UCSD-AML1 (cell line): ENCODE data around the gene GAB2.
"Not testable (repeated sequence)": the region's sequence is repeated elsewhere in the genome, so short reads cannot be mapped to it uniquely, and the experiment has no call there.

Experiments
- DNase-seq: peaks from one replicate; lab custom pipeline; 2025; ENCODE audit not compliant: unreplicated experiment; lab: John Stamatoyannopoulos, UW

GAB2 gene

GRCh38 chr11:78417175-78417887 is at the start of gene GAB2:
Gene GAB2, minus strand, starts transcription at chr11:78417820. Its CDS starts 100 bp downstream, at chr11:78417720.
- DNase-seq, result no peak

DNA sequence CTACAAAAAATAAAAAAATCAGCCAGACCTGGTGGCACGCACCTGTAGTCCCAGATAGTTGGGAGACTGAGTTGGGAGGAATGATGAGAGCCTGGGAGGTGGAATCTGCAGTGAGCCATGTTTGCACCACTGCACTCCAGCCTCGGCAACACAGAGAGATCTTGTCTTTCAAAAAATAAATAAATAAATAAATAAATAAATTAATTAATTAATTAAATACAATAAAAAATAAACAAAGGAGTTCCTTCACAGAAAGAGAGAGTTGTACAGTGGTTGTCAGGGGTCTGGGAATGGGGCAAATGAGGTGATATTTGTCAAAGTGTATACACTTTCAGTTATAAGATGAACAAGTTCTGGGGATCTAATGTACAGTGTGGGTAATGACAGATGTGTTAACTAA is 49.8 kb upstream of the GAB2 start:
- no peak for DNase-seq

- DNase-seq, result no peak
Observed at GRCh38 chr11:78465169-78465942, 47.7 kb upstream of the GAB2 start.

DNA sequence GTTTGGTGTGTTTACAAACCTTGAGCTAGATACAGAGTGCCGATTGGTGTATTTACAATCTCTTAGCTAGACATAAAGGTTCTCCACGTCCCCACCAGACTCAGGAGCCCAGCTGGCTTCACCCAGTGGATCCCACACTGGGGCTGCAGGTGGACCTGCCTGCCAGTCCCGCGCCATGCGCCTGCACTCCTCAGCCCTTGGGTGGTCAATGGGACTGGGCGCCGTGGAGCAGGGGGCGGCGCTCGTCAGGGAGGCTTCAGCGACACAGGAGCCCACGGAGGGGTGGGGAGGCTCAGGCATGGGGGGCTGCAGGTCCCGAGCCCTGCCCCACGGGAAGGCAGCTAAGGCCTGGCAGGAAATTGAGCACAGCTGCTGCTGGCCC is 47.2 kb upstream of the GAB2 start:
- not testable (repeated sequence) for DNase-seq

GRCh38 chr11:78460471-78460870 is 42.9 kb upstream of the GAB2 start:
- no peak for DNase-seq

GRCh38 chr11:78459738-78460137 is 42.1 kb upstream of the GAB2 start:
- DNase-seq, result no peak

DNA sequence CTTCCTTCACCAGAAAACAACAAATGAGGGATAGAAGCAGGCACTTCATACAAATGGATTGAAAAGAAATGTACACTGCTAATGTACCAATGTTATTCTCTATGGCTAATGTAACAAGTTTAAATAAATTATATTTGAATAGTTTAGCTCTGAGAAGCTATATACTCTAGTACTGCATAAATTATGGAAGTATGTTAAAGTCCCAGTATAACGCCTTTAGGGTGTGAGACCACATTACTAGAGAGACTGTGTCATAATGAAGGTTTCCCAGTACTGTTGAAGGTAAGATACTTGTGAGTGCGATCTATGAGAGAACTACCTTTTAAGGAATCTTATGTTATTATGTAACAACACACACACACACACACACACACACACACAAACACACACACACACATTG is 39.8 kb upstream of the GAB2 start:
- no peak for DNase-seq

GRCh38 chr11:78453140-78453935 is 35.7 kb upstream of the GAB2 start:
- no peak for DNase-seq

DNA sequence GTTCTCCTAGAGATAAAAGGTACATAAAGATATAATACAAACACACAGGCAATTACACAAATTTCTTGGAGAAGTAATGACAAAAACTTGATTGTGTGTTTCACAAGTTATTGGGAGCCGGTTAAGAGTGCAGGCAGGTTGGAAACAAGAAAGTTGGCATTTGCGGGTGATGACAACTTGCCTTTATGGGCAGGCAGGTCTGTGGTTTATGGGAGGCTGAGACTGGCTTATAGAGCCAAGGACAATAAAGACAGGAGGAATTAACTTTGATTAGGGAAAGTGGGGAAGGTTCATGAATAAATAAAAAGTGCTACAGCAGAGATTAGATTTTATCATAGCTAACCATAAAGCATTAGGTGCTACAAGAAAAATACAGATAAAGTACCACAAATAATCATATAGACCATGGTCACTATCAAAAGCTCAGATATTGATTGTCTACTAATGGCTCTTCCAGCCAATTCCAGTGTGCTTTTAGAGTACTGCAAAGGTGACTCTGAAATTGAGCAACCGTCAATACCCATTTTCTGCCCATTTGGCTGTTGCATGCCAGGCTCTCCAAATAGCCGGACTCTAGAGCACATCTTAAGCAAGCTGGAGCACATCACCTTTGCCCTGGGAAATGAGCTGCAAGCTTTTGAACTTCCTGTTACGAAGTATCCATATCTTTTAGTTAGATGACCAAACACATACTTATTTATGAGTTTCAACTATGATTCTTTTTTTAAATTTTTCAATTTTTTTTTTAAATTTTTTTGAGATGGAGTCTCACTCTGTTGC is 33.9 kb upstream of the GAB2 start:
- DNase-seq, result no peak

GRCh38 chr11:78450866-78451265 is 33.2 kb upstream of the GAB2 start:
- DNase-seq, result no peak

DNA sequence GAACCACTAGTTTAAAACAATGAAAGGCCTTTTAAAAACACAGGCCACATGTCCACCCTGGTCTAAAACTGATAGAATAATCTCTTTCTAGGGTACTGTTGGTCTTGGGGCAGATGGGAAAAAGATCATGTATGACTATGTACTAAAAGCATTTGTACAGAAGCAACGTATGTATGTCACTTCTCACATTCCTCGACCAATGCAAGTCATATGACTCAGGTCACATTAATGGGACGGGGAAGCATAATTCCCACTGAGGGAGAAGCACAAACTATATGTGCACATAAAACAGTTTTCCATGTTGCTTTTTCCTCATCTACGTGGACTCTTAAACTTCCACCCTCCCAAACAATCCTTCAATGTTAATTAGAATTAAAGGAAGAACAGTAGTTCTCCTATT is 32.2 kb upstream of the GAB2 start:
- DNase-seq, result no peak

- no peak for DNase-seq
Observed at GRCh38 chr11:78446210-78446609, 28.6 kb upstream of the GAB2 start.

- no peak for DNase-seq
Observed at GRCh38 chr11:78444726-78445125, 27.1 kb upstream of the GAB2 start.

DNA sequence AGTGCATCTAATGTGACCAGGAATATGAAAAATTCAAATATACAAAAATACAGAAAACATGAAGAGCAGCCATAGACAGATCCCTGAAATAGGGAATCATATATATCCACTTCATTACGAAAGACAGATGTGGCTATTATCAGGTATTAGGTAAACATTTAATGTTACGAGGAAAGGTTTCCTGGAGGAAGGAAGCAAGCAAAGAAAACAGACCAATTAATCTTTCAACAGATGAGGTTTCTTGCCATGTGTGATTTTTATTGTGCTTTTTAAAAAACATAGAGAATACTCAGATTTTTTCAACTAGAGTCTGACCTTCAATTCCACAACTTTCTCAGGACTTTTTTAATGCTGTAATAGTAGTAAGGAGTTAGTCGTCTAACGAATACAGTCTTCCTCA is 24.3 kb upstream of the GAB2 start:
- no peak for DNase-seq

DNA sequence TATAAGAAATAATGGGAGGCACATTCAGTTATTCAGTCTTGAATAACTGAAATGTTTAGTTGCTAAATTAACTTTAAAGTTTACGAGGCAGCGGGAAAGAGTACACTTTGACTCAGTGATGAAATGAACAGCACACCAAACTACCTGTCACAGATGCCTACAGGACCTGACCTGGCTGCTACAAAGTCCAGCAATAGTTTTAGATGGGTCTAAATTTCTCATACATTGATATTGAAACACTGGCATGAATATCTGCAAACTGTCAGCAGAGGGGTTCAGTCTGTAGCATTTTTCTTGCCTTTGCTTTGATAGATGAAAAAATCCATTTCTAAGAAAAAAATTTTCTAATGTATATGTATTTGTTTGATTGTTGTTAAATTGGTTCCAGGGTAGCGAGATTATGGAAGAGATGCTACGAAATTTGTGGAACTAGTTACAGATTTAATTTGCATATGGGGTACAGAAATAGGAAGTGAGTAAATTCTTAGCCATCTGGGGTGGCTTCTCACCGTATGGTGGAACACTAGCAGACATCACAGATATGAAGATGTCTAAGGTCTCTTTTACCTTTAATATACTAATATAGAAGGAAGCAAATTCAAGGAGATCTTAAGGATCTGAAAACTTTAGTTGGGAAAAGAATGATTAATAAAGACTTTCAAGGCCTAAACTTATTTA is 20.8 kb upstream of the GAB2 start:
- no peak for DNase-seq

DNA sequence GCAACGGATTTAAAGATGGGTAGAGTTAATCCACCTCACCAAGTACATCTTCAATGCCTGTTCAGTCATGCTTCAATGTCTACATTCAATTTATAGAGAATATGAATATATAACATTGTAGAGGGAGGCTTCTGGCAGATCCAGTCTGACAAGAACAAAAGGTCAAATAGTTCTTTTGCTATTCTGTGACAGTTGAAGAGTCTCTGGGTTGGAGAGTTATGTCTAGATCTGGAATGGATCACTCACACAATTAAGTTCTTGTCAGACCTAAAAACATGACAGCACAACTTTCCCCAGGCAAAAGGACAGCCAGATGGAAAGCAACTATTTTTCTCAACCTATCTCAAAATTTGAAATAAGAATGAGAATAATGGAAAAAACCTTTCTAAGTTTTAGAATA is 15.3 kb upstream of the GAB2 start:
- no peak for DNase-seq

DNA sequence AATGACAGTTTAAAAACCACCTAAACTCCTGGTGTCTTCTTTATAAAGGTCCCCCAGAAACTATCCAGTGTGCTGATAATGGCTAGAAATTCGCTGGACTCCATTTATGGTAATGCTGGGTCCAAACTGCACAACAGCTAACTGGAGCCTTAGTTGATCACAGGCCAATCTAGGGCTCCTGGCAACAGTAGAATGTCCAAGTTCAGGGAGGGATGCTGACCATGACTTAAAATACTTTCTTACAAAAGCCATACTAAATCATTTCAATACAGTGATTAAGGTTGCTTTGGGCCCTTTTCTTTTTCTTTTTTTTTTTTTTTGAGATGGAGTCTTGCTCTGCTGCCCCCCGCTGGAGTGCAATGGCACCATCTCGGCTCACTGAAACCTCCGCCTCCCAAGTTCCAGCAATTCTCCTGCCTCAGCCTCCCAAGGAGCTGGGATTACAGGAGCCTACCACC is 14.5 kb upstream of the GAB2 start:
- no peak for DNase-seq

DNA sequence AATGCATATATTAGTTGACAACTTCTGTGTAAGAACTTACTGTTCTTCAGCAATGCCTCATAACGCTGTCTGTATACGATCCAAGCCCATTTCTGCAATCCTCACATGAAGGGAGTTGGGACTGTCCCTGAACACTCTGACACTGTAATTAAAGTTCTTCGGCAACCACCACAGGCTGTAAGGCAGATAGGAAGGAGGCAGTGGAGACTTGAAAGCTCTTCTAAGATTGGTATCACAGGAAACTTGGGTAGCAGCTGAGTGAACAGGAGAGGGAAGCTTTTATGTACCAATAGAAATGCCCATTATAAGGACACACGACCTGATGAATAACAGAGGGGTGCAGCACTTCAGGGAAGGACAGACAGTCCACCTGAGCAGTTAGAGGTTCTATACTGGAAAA is 12.0 kb upstream of the GAB2 start:
- no peak for DNase-seq

DNA sequence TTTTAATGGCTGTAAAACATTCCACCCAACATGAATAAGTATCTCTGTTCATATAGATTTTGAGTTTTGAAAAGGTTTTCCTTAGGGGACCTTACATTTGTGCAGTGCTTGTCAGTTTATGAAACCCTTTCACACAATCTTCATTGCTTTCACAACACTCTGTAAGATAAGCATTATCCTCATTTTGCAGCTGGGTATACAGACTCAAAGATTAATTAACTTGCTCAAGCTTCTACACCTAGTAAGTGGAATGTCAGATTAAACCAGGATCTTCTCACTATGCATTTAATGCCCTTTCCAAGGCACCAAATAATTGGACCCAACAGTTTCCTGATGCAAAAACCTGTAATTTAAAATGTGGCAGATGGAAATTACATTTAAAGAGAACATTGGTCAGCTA is 11.6 kb upstream of the GAB2 start:
- no peak for DNase-seq

DNA sequence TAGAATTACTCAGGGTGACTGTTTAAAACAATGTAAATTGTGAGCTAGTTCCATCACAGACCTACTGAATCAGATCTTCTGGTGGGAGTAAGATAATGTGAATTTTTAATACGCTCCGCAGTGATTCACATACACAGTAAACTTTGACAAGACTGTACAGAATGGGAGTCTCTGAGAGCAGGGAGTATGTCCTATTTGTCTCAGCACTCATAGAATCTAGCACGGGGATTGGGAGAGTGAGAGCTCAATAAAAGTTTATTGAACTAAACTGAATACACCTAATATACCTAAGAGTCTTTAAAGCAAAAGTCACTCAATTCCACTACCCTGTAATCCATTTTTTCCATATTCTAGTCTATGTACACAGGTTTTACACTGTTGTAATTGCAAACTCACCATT is 11.2 kb upstream of the GAB2 start:
- DNase-seq, result no peak

GRCh38 chr11:78428266-78428636 is 10.6 kb upstream of the GAB2 start:
- no peak for DNase-seq
